ENCODE data around the gene TRABD2B. TPM values are rescaled to one million over a fixed set of nuclear protein-coding genes. Genes with fewer than 3 reads are reported as not detected.
A peak's percentile ranks its signal among the peaks of the same experiment; 100 is the strongest.

Gene TRABD2B
- total and polyA plus RNA-seq, 2 of the 13 experiments (the other 11 are each of a cell fraction or from before 2014, with no cell fraction given): 0.04 TPM; not detected in 1

- 0 out of 2 replicates have a peak, but pooled peaks have one; percentile 15 for TF ChIP-seq RXRA (CRISPR knock-in tag; IDR thresholded peaks at IDR 0.05)
- TF ChIP-seq ZNF235 (CRISPR knock-in tag; IDR thresholded peaks at IDR 0.05; ENCODE audit: borderline replicate concordance): no peak
- no peak; the same call in 1 of the 2 replicates for TF ChIP-seq HHEX (CRISPR knock-in tag; IDR thresholded peaks at IDR 0.05)
- TF ChIP-seq IRX3 (CRISPR knock-in tag; IDR thresholded peaks at IDR 0.05; ENCODE audit: borderline replicate concordance, low read depth): 0 out of 2 replicates have a peak, but pooled peaks have one; percentile 23
- TF ChIP-seq, protein P1, sequence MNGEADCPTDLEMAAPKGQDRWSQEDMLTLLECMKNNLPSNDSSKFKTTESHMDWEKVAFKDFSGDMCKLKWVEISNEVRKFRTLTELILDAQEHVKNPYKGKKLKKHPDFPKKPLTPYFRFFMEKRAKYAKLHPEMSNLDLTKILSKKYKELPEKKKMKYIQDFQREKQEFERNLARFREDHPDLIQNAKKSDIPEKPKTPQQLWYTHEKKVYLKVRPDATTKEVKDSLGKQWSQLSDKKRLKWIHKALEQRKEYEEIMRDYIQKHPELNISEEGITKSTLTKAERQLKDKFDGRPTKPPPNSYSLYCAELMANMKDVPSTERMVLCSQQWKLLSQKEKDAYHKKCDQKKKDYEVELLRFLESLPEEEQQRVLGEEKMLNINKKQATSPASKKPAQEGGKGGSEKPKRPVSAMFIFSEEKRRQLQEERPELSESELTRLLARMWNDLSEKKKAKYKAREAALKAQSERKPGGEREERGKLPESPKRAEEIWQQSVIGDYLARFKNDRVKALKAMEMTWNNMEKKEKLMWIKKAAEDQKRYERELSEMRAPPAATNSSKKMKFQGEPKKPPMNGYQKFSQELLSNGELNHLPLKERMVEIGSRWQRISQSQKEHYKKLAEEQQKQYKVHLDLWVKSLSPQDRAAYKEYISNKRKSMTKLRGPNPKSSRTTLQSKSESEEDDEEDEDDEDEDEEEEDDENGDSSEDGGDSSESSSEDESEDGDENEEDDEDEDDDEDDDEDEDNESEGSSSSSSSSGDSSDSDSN (CRISPR knock-in tag; IDR thresholded peaks at IDR 0.05): peak; percentile 43; the same call in 1 of the 2 replicates
- no peak for TF ChIP-seq ZBTB38 (CRISPR knock-in tag; IDR thresholded peaks at IDR 0.05)
- no peak for TF ChIP-seq ZNF615 (CRISPR knock-in tag; IDR thresholded peaks at IDR 0.05; ENCODE audit: borderline replicate concordance)
- TF ChIP-seq SMARCE1 (IDR thresholded peaks at IDR 0.05; ENCODE audit: borderline replicate concordance): no peak
- no peak for TF ChIP-seq ZNF205 (CRISPR knock-in tag; IDR thresholded peaks at IDR 0.05)
- no peak for TF ChIP-seq CREB3 (CRISPR knock-in tag; IDR thresholded peaks at IDR 0.05)
- TF ChIP-seq KDM5B (CRISPR knock-in tag; IDR thresholded peaks at IDR 0.05; ENCODE audit: borderline replicate concordance): no peak
- TF ChIP-seq EEA1 (CRISPR knock-in tag; IDR thresholded peaks at IDR 0.05; ENCODE audit: borderline replicate concordance): no peak
- TF ChIP-seq POGZ (CRISPR knock-in tag; IDR thresholded peaks at IDR 0.05): peak; percentile 48; the same call in 1 of the 2 replicates
- TF ChIP-seq ZBTB34 (CRISPR knock-in tag; IDR thresholded peaks at IDR 0.05): no peak
- TF ChIP-seq ZNF597 (CRISPR knock-in tag; IDR thresholded peaks at IDR 0.05): no peak
- TF ChIP-seq ARNT (IDR thresholded peaks at IDR 0.05): no peak
- TF ChIP-seq ZNF782 (CRISPR knock-in tag; IDR thresholded peaks at IDR 0.05; ENCODE audit: borderline replicate concordance): no peak
- TF ChIP-seq RERE (CRISPR knock-in tag; IDR thresholded peaks at IDR 0.05; ENCODE audit: low read depth): no peak
These were observed 77.9 kb downstream of the TRABD2B start (continued) for GRCh38 chr1:47919113-47919833.
